OCI-M2 (cell line): ENCODE results near the gene HS1BP3.

Source experiments
- DNase-seq: peaks from one replicate; lab custom pipeline; 2025; ENCODE audit not compliant: unreplicated experiment; lab: John Stamatoyannopoulos, UW

The HS1BP3 gene

GRCh38 chr2:20573620-20574422 is 77.1 kb downstream of the HS1BP3 start:
- no peak for DNase-seq

- no peak for DNase-seq
These were observed 78.7 kb downstream of the HS1BP3 start for GRCh38 chr2:20572221-20572620.

- no peak for DNase-seq
These were observed 79.2 kb downstream of the HS1BP3 start for GRCh38 chr2:20571644-20572215.

- DNase-seq, result no peak
These were observed 79.7 kb downstream of the HS1BP3 start for GRCh38 chr2:20571231-20571630.

GRCh38 chr2:20570249-20570648 is 80.6 kb downstream of the HS1BP3 start:
- no peak for DNase-seq

- DNase-seq, result no peak
These were observed 81.3 kb downstream of the HS1BP3 start for GRCh38 chr2:20569464-20570223.

GRCh38 chr2:20568501-20569463 is 82.1 kb downstream of the HS1BP3 start:
- no peak for DNase-seq

- no peak for DNase-seq
These were observed 83.0 kb downstream of the HS1BP3 start for GRCh38 chr2:20567926-20568179.
